ENCODE results near the gene PAX6.

DNA sequence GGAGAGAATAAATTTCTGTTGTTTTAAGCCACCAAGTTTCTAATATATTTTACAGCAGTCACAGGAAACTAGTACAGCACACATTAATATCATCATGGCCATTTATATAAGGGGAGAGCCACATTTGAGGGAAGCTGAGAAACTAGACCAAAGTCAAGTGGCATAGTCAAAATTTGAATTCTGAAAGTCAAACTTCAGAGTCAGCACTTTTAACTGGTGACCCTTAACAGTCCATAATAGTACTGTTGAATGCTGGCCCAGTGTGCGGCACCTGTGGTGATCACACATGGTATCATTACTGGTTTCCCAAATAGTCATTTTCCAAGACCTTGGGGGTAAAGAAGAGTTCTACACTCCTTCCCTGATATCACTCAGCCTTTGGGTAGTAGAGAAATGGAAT is 44.3 kb upstream of the PAX6 start:
- TF ChIP-seq, protein P1, sequence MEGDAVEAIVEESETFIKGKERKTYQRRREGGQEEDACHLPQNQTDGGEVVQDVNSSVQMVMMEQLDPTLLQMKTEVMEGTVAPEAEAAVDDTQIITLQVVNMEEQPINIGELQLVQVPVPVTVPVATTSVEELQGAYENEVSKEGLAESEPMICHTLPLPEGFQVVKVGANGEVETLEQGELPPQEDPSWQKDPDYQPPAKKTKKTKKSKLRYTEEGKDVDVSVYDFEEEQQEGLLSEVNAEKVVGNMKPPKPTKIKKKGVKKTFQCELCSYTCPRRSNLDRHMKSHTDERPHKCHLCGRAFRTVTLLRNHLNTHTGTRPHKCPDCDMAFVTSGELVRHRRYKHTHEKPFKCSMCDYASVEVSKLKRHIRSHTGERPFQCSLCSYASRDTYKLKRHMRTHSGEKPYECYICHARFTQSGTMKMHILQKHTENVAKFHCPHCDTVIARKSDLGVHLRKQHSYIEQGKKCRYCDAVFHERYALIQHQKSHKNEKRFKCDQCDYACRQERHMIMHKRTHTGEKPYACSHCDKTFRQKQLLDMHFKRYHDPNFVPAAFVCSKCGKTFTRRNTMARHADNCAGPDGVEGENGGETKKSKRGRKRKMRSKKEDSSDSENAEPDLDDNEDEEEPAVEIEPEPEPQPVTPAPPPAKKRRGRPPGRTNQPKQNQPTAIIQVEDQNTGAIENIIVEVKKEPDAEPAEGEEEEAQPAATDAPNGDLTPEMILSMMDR (IDR thresholded peaks at IDR 0.05), result no peak
- no peak for TF ChIP-seq POLR2A (IDR thresholded peaks at IDR 0.05)
- no peak for TF ChIP-seq EP300 (IDR thresholded peaks at IDR 0.05)
- TF ChIP-seq POLR2AphosphoS5 (IDR thresholded peaks at IDR 0.05), result no peak
